Measurements from ENCODE around the gene PPP2R2D.

DNA sequence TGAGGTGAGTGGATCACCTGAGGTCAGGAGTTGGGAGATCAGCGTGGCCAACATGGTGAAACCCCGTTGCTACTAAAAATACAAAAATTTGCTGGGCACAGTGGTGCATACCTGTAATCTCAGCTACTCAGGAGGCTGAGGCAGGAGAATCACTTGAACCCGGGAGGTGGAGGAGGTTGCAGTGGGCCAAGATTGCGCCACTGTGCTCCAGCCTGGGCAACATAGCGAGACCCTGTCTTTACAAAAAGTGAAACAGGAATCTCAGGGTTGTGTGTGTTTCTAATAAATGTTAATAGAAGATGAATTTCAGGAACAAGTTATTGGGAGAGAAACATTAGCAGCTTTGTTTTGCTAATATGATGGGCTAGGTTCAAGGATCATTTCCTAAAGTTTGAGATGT, 19.9 kb downstream of the PPP2R2D start:
- TF ChIP-seq EP300 (IDR thresholded peaks at IDR 0.05) (no peak), POLR2A (IDR thresholded peaks at IDR 0.05; ENCODE audit: low read depth) (no peak), POLR2AphosphoS5 (IDR thresholded peaks at IDR 0.05) (no peak)
- TF ChIP-seq, protein P1, sequence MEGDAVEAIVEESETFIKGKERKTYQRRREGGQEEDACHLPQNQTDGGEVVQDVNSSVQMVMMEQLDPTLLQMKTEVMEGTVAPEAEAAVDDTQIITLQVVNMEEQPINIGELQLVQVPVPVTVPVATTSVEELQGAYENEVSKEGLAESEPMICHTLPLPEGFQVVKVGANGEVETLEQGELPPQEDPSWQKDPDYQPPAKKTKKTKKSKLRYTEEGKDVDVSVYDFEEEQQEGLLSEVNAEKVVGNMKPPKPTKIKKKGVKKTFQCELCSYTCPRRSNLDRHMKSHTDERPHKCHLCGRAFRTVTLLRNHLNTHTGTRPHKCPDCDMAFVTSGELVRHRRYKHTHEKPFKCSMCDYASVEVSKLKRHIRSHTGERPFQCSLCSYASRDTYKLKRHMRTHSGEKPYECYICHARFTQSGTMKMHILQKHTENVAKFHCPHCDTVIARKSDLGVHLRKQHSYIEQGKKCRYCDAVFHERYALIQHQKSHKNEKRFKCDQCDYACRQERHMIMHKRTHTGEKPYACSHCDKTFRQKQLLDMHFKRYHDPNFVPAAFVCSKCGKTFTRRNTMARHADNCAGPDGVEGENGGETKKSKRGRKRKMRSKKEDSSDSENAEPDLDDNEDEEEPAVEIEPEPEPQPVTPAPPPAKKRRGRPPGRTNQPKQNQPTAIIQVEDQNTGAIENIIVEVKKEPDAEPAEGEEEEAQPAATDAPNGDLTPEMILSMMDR (IDR thresholded peaks at IDR 0.05), result no peak
